ENCODE measurements around the gene MRPS14.

MRPS14 gene

GRCh38 chr1:174982971-174983689 is 40.1 kb downstream of the MRPS14 start:
- no peak for DNase-seq

GRCh38 chr1:174976436-174977108 is 46.7 kb downstream of the MRPS14 start:
- no peak for DNase-seq

GRCh38 chr1:174975764-174976163 is 47.5 kb downstream of the MRPS14 start:
- no peak for DNase-seq

GRCh38 chr1:174974711-174975119 is 48.5 kb downstream of the MRPS14 start:
- no peak for DNase-seq

- no peak for DNase-seq
Measured at GRCh38 chr1:174971902-174972301, 51.3 kb downstream of the MRPS14 start.

GRCh38 chr1:174971466-174971865 is 51.8 kb downstream of the MRPS14 start:
- DNase-seq: no peak

GRCh38 chr1:174969977-174970376 is 53.2 kb downstream of the MRPS14 start:
- DNase-seq: no peak

GRCh38 chr1:174968750-174969244 is 54.4 kb downstream of the MRPS14 start:
- DNase-seq: no peak

GRCh38 chr1:174967845-174968705 is 55.1 kb downstream of the MRPS14 start:
- no peak for DNase-seq

- DNase-seq: no peak
Measured at GRCh38 chr1:174966008-174966572, 57.1 kb downstream of the MRPS14 start.

GRCh38 chr1:174965362-174966007 is 57.7 kb downstream of the MRPS14 start:
- DNase-seq: no peak

GRCh38 chr1:174964972-174965361 is 58.3 kb downstream of the MRPS14 start:
- no peak for DNase-seq

GRCh38 chr1:174964261-174964971 is 58.8 kb downstream of the MRPS14 start:
- no peak for DNase-seq

- no peak for DNase-seq
Measured at GRCh38 chr1:174963529-174964125, 59.6 kb downstream of the MRPS14 start.

Measured in stimulated activated CD4-positive, alpha-beta T cell treated with anti-CD3 and anti-CD28 coated beads, Interleukin-4, amount 100 ng/mL, for 1 hour (primary cell).